ENCODE results near the gene RPL41.
A peak's percentile ranks its signal among the peaks of the same experiment; 100 is the strongest.

Gene RPL41

GRCh38 chr12:56157201-56158028, 41.0 kb downstream of the RPL41 start:
- peak; percentile 90 for DNase-seq

- DNase-seq: peak; percentile 98
Measured at GRCh38 chr12:56158029-56158925, 41.8 kb downstream of the RPL41 start, which contains the start of gene MYL6. MYL6 (plus strand) TSS chr12:56158359; CDS start chr12:56158402, 43 bp downstream.

- DNase-seq: no peak
Measured at GRCh38 chr12:56158926-56159461, 42.6 kb downstream of the RPL41 start.

- DNase-seq: no peak
Measured at GRCh38 chr12:56159482-56160192, 43.2 kb downstream of the RPL41 start.

- DNase-seq: no peak
Measured at GRCh38 chr12:56160193-56160763, 43.8 kb downstream of the RPL41 start.

- no peak for DNase-seq
Measured at GRCh38 chr12:56160894-56161689, 44.7 kb downstream of the RPL41 start.

- no peak for DNase-seq
Measured at GRCh38 chr12:56161690-56162351, 45.4 kb downstream of the RPL41 start.

GRCh38 chr12:56162468-56163290, 46.2 kb downstream of the RPL41 start:
- no peak for DNase-seq

GRCh38 chr12:56163533-56164344, 47.3 kb downstream of the RPL41 start:
- no peak for DNase-seq

GRCh38 chr12:56164345-56164729, 47.9 kb downstream of the RPL41 start:
- DNase-seq: no peak

- no peak for DNase-seq
Measured at GRCh38 chr12:56165369-56165768, 48.9 kb downstream of the RPL41 start.

Measured in NCI-H2171 (cell line).